Measurements from ENCODE around the gene PACSIN2.
A peak's percentile ranks its signal among the peaks of the same experiment; 100 is the strongest.

The PACSIN2 gene

DNA sequence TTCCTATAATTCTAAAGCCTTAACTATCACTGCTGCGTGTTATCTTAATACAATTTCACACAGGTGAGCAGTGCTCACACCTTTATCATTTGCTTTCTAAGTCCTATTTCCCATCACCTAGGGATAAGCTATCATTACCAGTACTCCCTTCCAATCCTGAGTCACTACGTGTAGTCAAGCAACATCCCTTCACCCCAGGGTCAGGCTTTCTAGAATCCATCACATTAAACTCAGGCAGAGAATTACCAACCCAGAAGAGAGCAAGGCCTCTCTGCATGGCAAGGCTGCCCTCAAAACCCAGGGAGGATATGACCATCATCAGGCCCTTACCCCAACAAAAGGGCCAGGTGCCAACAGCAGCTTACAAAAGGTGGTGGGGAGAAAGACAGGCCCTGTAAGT, 9.8 kb downstream of the PACSIN2 start:
- DNase-seq (ENCODE audit: extremely low read depth, low read depth) = no peak
- TF ChIP-seq, protein P1, sequence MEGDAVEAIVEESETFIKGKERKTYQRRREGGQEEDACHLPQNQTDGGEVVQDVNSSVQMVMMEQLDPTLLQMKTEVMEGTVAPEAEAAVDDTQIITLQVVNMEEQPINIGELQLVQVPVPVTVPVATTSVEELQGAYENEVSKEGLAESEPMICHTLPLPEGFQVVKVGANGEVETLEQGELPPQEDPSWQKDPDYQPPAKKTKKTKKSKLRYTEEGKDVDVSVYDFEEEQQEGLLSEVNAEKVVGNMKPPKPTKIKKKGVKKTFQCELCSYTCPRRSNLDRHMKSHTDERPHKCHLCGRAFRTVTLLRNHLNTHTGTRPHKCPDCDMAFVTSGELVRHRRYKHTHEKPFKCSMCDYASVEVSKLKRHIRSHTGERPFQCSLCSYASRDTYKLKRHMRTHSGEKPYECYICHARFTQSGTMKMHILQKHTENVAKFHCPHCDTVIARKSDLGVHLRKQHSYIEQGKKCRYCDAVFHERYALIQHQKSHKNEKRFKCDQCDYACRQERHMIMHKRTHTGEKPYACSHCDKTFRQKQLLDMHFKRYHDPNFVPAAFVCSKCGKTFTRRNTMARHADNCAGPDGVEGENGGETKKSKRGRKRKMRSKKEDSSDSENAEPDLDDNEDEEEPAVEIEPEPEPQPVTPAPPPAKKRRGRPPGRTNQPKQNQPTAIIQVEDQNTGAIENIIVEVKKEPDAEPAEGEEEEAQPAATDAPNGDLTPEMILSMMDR (IDR thresholded peaks at IDR 0.05; ENCODE audit: low read depth, low read length) = no peak

DNA sequence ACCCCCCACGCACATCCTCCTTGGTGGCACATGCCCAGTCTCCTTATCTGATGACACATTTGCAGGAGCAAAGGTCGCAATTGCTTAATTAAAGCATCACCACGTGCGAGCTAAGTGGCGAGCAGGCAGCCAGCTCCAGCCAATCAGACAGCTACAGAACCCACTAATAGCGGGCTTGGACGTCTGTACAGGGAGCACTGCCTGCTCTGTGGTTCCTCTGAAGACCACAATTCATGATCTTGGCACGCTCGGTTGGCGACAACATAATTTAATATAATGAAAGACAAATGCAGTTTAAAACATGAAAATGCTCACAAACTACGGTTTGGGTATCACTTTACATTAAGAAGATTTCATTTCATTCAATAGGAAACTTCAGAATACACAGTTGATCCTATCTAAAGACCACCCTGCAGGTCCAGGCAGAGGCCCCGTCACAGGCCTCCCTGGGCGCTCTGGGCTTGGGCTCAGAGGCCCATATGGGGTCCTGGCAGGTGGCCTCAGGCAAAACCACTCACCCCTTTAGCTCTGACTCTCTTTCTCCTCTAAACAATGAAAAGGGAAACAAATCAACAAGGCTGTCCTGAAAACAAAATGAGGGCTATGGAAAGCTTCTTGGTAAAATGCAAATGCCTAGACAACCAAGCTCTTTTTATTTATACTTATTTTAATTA, 10.4 kb downstream of the PACSIN2 start:
- peak; percentile 81 for DNase-seq (ENCODE audit: extremely low read depth, low read depth)
- TF ChIP-seq, protein P1 (IDR thresholded peaks at IDR 0.05; ENCODE audit: low read depth, low read length) = no peak

DNA sequence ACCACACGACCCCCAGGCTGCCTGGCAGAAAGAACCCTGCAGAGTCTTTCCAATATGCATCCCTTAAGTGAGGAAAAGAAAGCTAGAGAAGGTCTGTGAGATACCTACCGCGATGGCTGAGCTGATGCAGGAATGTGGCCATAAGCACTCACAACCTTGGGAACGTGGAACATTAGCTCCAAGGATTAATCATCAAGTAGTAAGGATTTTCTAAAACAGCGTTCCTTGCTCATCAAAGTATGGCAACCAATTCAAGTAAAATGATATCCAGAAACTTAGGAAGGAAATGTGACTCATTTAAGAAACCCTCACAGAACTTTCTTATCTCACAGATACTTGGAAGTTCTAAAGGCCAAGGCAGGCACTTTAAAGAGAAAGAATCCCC, 12.8 kb downstream of the PACSIN2 start:
- DNase-seq (ENCODE audit: extremely low read depth, low read depth) = no peak
- TF ChIP-seq, protein P1 (IDR thresholded peaks at IDR 0.05; ENCODE audit: low read depth, low read length) = no peak

DNA sequence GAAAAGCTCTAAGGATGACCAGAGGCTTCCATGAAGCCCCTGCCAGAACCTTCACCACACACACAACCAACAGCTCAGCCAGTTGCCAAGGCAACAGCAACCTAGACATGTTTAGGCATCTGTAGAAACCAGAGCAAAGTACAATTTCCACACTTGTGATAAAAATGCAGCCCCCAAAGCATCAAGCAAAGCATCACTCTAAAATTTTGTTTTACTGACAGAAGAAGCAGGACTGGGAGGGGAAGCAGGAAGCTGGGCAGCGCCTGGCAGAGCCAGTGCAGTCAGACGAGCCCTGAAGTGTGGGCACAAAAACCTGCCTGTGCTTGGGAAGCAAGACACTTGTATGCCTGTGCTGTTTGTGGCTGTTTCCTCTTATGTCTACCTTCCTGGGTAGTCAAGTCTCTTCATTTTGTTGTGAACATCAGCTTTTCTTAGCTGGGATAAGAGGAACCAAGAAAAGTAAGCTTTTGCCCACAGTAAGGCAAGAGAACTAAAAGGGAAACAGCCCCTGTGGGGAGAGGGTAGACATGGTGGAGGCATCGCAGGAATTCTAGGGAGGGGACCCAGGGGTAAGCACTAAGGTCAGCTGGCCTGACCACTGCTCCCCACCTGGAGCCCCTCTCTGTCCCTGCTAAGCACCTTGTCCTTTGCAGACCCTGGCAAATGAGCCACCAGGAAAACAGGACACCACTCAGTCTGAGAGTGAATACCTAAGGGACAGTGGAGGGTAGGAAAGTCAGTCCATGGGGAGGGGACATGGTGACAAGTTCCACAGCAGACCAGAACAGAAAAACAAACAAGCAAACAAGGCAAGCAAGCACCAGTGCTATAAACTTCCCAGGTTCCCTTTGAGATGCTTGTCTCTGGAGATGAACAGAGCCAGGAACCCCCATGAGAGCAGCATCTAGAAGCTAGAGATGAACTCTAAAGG, 13.4 kb downstream of the PACSIN2 start:
- no peak for DNase-seq (ENCODE audit: extremely low read depth, low read depth)
- TF ChIP-seq, protein P1 (IDR thresholded peaks at IDR 0.05; ENCODE audit: low read depth, low read length) = no peak

DNA sequence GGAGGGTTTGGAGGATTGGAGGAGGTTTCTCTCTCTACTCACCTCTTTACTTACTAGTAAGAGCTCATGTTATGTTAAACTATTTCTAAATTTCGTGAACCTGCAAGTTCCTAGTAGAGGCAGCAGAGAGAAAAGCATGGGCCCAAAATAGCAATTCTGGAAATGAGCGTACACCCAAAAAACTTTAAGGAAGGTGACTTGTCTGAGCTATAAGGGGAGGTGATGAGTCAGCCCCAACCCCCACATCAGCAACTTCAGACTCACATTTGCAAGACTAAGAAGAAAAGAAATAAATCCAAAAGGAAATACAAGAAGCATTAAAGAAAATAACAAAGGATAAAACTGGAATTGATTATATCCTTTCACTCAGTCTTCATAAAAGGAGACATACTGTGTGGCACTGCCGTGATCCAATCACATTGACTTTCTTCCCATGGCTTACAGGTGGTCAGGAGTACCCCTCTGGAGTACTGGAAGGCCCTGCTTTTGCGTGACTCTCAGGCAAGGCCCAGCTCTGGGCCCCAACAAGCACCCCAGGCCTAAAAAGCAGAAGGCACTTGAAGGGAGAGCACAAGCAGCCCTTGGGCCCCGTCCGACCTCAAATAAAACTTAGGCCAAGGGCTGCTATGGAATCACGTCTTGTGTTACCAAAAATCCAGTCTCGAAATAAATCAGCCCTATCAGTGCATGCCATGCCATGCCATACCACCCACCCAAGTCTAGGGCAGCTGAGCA, 14.3 kb downstream of the PACSIN2 start:
- TF ChIP-seq, protein P1 (IDR thresholded peaks at IDR 0.05; ENCODE audit: low read depth, low read length) = no peak

DNA sequence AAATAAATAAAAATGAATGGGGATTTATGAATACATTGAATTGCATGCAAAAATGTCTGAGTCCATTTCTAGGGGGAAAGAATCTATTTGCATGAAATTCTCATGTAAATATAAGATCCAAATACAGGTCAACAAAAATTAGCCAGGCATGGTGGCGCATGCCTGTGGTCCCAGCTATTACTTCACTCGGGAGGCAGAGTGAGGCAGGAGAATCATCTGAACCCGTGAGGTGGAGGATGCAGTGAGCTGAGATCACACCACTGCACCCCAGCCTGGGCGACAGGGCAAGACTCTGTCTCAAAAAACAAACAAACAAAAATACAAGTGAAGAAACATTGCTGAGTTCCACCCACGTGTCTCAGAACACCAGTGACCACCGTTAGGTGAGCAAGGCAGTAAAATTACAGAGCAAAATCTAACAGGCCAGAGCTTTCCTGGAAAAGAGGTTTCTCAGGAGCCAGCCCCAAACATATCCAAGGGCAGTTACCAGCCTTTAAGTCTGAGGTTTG, 17.3 kb downstream of the PACSIN2 start:
- DNase-seq (ENCODE audit: extremely low read depth, low read depth) = no peak
- TF ChIP-seq, protein P1 (IDR thresholded peaks at IDR 0.05; ENCODE audit: low read depth, low read length) = no peak

More for the DNA sequence above, 14.3 kb downstream of the PACSIN2 start:
- no peak for DNase-seq (ENCODE audit: extremely low read depth, low read depth)
